Measurements from ENCODE around the gene BROX. TPM values are rescaled to one million over a fixed set of nuclear protein-coding genes. Genes with fewer than 3 reads are reported as not detected.

Gene BROX
- total and polyA plus RNA-seq, 4 donors: 6.0 to 28.3 (median 14.4) TPM

DNA sequence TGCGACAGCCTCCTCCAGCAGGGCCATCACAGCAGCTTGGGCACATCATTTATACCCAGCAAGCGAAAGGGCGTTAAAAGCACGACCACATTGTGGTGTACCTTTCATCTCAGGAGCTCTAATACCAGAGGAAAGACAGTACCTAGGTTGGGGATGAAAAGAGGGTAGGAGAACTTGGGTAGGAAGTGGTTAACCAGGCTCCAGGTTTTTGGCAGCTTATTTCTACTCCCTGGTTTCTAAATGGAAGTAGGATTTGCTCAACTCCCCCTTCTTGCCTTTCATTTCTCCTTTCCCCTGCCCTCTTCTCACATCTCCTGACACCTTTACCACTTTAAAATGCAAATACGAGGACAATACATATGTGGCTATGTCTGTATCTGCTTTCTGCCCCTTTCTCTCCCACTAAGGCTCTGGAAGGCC is 54.8 kb downstream of the BROX start (continued):
- TF ChIP-seq TAF1 (conservative IDR thresholded peaks at IDR 0.05): no peak
- TF ChIP-seq EGR1 (IDR thresholded peaks at IDR 0.05; ENCODE audit: low read depth in 2 of 2): no peak
- no peak for TF ChIP-seq NR2F2 (IDR thresholded peaks at IDR 0.05)
- TF ChIP-seq RAD21 (IDR thresholded peaks at IDR 0.05): no peak
- TF ChIP-seq RXRA (IDR thresholded peaks at IDR 0.05): no peak
- TF ChIP-seq YY1 (IDR thresholded peaks at IDR 0.05): no peak
- TF ChIP-seq FOXA2 (IDR thresholded peaks at IDR 0.05): no peak

GRCh38 chr1:222768592-222768991 is 56.2 kb downstream of the BROX start:
- no peaks in the 10 kb centered on the region for H3K27me3 ChIP-seq (ENCODE audit: control insufficient read depth in 4 of 4, insufficient read depth in 4 of 4, low read length in 3 of 4)

More at GRCh38 chr1:222768592-222768991, 56.2 kb downstream of the BROX start:
- H3K9ac ChIP-seq (ENCODE audit: low read depth in 1 of 2, low read length in 2 of 2): no peak overlapping the region
- no peaks in the 10 kb centered on the region for H3K36me3 ChIP-seq (ENCODE audit: control insufficient read depth in 4 of 4, insufficient read depth in 3 of 4, low read depth in 1 of 4, low read length in 3 of 4)
- no peak for DNase-seq (ENCODE audit: low spot score)
- no peaks in the 10 kb centered on the region for H3K4me1 ChIP-seq (ENCODE audit: control insufficient read depth in 4 of 4, insufficient read depth in 4 of 4, low read length in 3 of 4)
- H3K9me3 ChIP-seq (ENCODE audit: control insufficient read depth in 4 of 4, low read length in 3 of 4): peaks cover 3 to 12% (median 3%) of the 10 kb centered on the region in 4 donors
- H3K27ac ChIP-seq (ENCODE audit: low read depth in 1 of 2, low read length in 2 of 2): no peak overlapping the region
- no peak overlapping the region for H3K4me3 ChIP-seq (ENCODE audit: low read depth in 1 of 3, low read length in 3 of 3)
- no peak for TF ChIP-seq GABPA (IDR thresholded peaks at IDR 0.05 in 1 of 2, conservative IDR thresholded peaks at IDR 0.05 in 1 of 2)
- TF ChIP-seq TAF1 (conservative IDR thresholded peaks at IDR 0.05): no peak
- no peak for TF ChIP-seq ZBTB33 (IDR thresholded peaks at IDR 0.05)
- TF ChIP-seq REST (IDR thresholded peaks at IDR 0.05): no peak
- no peak for TF ChIP-seq RXRA (IDR thresholded peaks at IDR 0.05)
- TF ChIP-seq SP1 (IDR thresholded peaks at IDR 0.05): no peak
- TF ChIP-seq RAD21 (IDR thresholded peaks at IDR 0.05): no peak
- TF ChIP-seq FOXA2 (IDR thresholded peaks at IDR 0.05): no peak
- TF ChIP-seq, protein P1, sequence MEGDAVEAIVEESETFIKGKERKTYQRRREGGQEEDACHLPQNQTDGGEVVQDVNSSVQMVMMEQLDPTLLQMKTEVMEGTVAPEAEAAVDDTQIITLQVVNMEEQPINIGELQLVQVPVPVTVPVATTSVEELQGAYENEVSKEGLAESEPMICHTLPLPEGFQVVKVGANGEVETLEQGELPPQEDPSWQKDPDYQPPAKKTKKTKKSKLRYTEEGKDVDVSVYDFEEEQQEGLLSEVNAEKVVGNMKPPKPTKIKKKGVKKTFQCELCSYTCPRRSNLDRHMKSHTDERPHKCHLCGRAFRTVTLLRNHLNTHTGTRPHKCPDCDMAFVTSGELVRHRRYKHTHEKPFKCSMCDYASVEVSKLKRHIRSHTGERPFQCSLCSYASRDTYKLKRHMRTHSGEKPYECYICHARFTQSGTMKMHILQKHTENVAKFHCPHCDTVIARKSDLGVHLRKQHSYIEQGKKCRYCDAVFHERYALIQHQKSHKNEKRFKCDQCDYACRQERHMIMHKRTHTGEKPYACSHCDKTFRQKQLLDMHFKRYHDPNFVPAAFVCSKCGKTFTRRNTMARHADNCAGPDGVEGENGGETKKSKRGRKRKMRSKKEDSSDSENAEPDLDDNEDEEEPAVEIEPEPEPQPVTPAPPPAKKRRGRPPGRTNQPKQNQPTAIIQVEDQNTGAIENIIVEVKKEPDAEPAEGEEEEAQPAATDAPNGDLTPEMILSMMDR (IDR thresholded peaks at IDR 0.05; ENCODE audit: low read depth, low read length, missing input control): no peak
- no peak for TF ChIP-seq NR2F2 (IDR thresholded peaks at IDR 0.05)
- no peak for TF ChIP-seq EGR1 (IDR thresholded peaks at IDR 0.05; ENCODE audit: low read depth in 2 of 2)
- TF ChIP-seq YY1 (IDR thresholded peaks at IDR 0.05): no peak
- no peak for TF ChIP-seq HNF4A (conservative IDR thresholded peaks at IDR 0.05)
- TF ChIP-seq ATF3 (IDR thresholded peaks at IDR 0.05): no peak
- no peak for TF ChIP-seq JUND (IDR thresholded peaks at IDR 0.05)
- no peak for TF ChIP-seq HNF4G (IDR thresholded peaks at IDR 0.05)
- TF ChIP-seq, protein P2, sequence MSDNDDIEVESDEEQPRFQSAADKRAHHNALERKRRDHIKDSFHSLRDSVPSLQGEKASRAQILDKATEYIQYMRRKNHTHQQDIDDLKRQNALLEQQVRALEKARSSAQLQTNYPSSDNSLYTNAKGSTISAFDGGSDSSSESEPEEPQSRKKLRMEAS (IDR thresholded peaks at IDR 0.05): no peak
- no peak for TF ChIP-seq FOXA1 (IDR thresholded peaks at IDR 0.05)
